Natural killer cell (primary cell): ENCODE measurements around the gene NANS. TPM values are rescaled to one million over a fixed set of nuclear protein-coding genes. Genes with fewer than 3 reads are reported as not detected.

Experiments
- ATAC-seq, 3 donors: fragments of 150-1000 bp in 2 of 3; fragments of 200-7000 bp in 1 of 3; cut with Tn5 transposase; 1 replicate in 1 of 3; 2 replicates in 2 of 3; pipeline ENCODE4 v1.10.0; 2021; ENCODE audit warnings: mild to moderate bottlenecking in 2 of 3, moderate library complexity in 2 of 3
- DNase-seq, 2 donors: peaks; one replicate each; pipeline versions ENCODE4 v3.0.0 to v3.0.0-alpha.2; 2013 to 2021; ENCODE audit warnings: mixed read lengths in 1 of 2
- H3K27ac ChIP-seq: one replicate; pipeline ENCODE4 v1.5.1; 2013; ENCODE audit warnings: mild to moderate bottlenecking, low read length
- H3K27me3 ChIP-seq: one replicate; pipeline ENCODE4 v1.6.1; 2013; ENCODE audit warnings: low read length; ENCODE audit not compliant: control insufficient read depth, insufficient read depth
- H3K36me3 ChIP-seq: one replicate; pipeline ENCODE4 v1.6.1; 2013; ENCODE audit warnings: low read length; ENCODE audit not compliant: control insufficient read depth, insufficient read depth
- H3K4me1 ChIP-seq: one replicate; pipeline ENCODE4 v1.6.1; 2013; ENCODE audit warnings: low read length; ENCODE audit not compliant: control insufficient read depth, insufficient read depth
- H3K4me3 ChIP-seq: one replicate; pipeline ENCODE4 v1.5.1; 2013; ENCODE audit warnings: low read length
- H3K9me3 ChIP-seq: one replicate; pipeline ENCODE4 v1.6.1; 2013; ENCODE audit warnings: low read length; ENCODE audit not compliant: control insufficient read depth, insufficient read depth
- H3K27ac Mint-ChIP-seq, 2 donors: one replicate each; pipeline ENCODE4 v1.8.0; 2022; ENCODE audit warnings: mild to moderate bottlenecking in 2 of 2, mixed read lengths in 2 of 2, moderate library complexity in 1 of 2
- H3K27me3 Mint-ChIP-seq, 2 donors: one replicate each; pipeline ENCODE4 v1.8.0; 2022; ENCODE audit warnings: low read depth in 2 of 2, mixed read lengths in 2 of 2
- H3K36me3 Mint-ChIP-seq: one replicate; pipeline ENCODE4 v1.8.0; 2022; ENCODE audit warnings: mixed read lengths
- H3K4me1 Mint-ChIP-seq, 2 donors: one replicate each; pipeline ENCODE4 v1.8.0; 2022; ENCODE audit warnings: mixed read lengths in 2 of 2
- H3K4me3 Mint-ChIP-seq: one replicate; pipeline ENCODE4 v1.8.0; 2022; ENCODE audit warnings: mild to moderate bottlenecking, moderate library complexity, mixed read lengths
- H3K9me3 Mint-ChIP-seq, 2 donors: one replicate each; pipeline ENCODE4 v1.8.0; 2022; ENCODE audit warnings: mixed read lengths in 2 of 2
- WGBS: methylation state at CpG from one replicate; pipeline ENCODE4 v1.1.7; 2013; ENCODE audit warnings: missing lambda C conversion rate; ENCODE audit not compliant: insufficient coverage; 5-methylcytosine and 5-hydroxymethylcytosine counted together
- intact Hi-C: fragments of 100-400 bp; cut with micrococcal nuclease; formaldehyde crosslinking; loops from one replicate; pipeline ENCODE4 v1.14.2; 2022
- total RNA-seq, 4 donors: library from RNA; stranded (reverse); fragments of 120-200 nt in 1 of 4; gene quantifications; one replicate each; pipeline versions ENCODE4 v1.2.3 to v1.2.4, GENCODE V29; 2013 to 2022
- TF ChIP-seq, protein P1 (sequence below): fragments of 200-600 bp; IDR thresholded peaks from one replicate; pipeline ENCODE4 v1.8.0; 2022; ENCODE audit warnings: antibody characterized with exemption

The NANS gene
- 10 to 100 TPM; 30.7 to 36.8 (median 34.1) TPM for total RNA-seq
- 24.5 TPM for total RNA-seq (2013)

GRCh38 chr9:98056269-98057137 lies at the start of gene NANS:
Gene NANS, plus strand, starts transcription at chr9:98056732. Its CDS starts 77 bp downstream, at chr9:98056809.
- intact Hi-C loops: loop anchor here (1.0 to 2.0 kb wide), 2 partner anchors 73 to 134 kb away; partner anchors contain the start of genes ANP32B and TRMO
- peaks cover 15% of the 10 kb centered on the region for H3K4me1 ChIP-seq
- H3K9me3 ChIP-seq: no peaks in the 10 kb centered on the region
- DNase-seq (peak; percentile 90 to 93), ATAC-seq (peak; percentile 97 to 99 (median 98))
- H3K27me3 ChIP-seq: no peaks in the 10 kb centered on the region
- no peaks in the 10 kb centered on the region for H3K36me3 Mint-ChIP-seq
- TF ChIP-seq, protein P1, sequence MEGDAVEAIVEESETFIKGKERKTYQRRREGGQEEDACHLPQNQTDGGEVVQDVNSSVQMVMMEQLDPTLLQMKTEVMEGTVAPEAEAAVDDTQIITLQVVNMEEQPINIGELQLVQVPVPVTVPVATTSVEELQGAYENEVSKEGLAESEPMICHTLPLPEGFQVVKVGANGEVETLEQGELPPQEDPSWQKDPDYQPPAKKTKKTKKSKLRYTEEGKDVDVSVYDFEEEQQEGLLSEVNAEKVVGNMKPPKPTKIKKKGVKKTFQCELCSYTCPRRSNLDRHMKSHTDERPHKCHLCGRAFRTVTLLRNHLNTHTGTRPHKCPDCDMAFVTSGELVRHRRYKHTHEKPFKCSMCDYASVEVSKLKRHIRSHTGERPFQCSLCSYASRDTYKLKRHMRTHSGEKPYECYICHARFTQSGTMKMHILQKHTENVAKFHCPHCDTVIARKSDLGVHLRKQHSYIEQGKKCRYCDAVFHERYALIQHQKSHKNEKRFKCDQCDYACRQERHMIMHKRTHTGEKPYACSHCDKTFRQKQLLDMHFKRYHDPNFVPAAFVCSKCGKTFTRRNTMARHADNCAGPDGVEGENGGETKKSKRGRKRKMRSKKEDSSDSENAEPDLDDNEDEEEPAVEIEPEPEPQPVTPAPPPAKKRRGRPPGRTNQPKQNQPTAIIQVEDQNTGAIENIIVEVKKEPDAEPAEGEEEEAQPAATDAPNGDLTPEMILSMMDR: no peak
- H3K27ac Mint-ChIP-seq: peak within 1 kb of the TSS; percentile 93 to 95
- peaks cover 14 to 18% of the 10 kb centered on the region in 2 donors for H3K4me1 Mint-ChIP-seq
- peak within 1 kb of the TSS; percentile 79 for H3K27ac ChIP-seq
- under 1% methylated on average over 80 of the region's 80 CpGs for WGBS
- no peaks in the 10 kb centered on the region for H3K27me3 Mint-ChIP-seq
- no peaks in the 10 kb centered on the region for H3K9me3 Mint-ChIP-seq
- H3K36me3 ChIP-seq: peaks cover 2% of the 10 kb centered on the region
- H3K4me3 ChIP-seq: peak within 1 kb of the TSS; percentile 60
- peak within 1 kb of the TSS; percentile 98 for H3K4me3 Mint-ChIP-seq

DNA sequence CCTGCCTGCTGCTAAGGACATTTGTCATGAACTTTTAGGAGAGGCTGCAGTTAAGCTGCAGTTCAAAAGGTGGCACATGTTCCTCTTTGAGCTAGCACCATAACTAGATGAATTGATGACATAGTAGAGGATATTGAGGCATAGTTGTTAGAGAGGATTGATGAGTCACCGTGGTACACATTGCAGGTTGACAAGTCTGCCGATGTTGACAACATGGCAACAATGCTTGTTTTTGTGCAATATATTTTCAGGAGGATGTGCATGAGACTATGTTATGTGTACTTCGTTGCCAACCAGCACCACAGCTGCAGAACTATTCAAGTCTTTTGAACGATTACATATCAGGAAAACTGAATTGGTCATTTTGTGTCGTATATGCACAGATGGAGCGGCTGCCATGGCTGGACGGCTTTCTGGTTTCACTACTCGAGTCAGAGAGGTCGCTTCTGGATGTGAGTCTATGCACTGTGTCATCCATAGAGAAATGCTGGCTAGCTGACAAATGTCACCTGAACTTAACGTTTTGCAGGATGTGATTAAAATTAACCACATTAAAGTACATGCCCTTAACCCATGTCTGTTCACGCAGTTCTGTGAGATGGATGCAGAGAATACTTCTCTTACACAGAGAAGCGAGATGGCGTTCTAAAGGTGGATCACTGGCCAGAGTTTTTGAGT lies 49.1 kb upstream of the NANS start:
- no peaks in the 10 kb centered on the region for H3K27me3 Mint-ChIP-seq
- peak in 1 of 3 donors; percentile 46 for ATAC-seq
- peaks cover 5% of the 10 kb centered on the region for H3K4me1 ChIP-seq
- H3K36me3 Mint-ChIP-seq: peaks cover 29% of the 10 kb centered on the region
- no peak overlapping the region for H3K4me3 ChIP-seq
- DNase-seq: no peak
- H3K27me3 ChIP-seq: no peaks in the 10 kb centered on the region
- no peak overlapping the region for H3K4me3 Mint-ChIP-seq
- TF ChIP-seq, protein P1: no peak
- intact Hi-C loops: no loop called here
- no peak overlapping the region for H3K27ac ChIP-seq
- H3K27ac Mint-ChIP-seq: no peak overlapping the region
- no peaks in the 10 kb centered on the region for H3K9me3 ChIP-seq
- peaks cover 66% of the 10 kb centered on the region for H3K36me3 ChIP-seq
- H3K9me3 Mint-ChIP-seq: no peaks in the 10 kb centered on the region
- WGBS: 83% methylated on average over 13 of the region's 13 CpGs
- peaks cover 13 to 25% of the 10 kb centered on the region in 2 donors for H3K4me1 Mint-ChIP-seq

- Histone ChIP-seq H3K36me3 (peaks cover 76% of the 10 kb centered on the region), H3K4me3 (no peak overlapping the region), H3K27me3 (no peaks in the 10 kb centered on the region), H3K27ac (no peak overlapping the region), H3K9me3 (no peaks in the 10 kb centered on the region), H3K4me1 (peaks cover 5% of the 10 kb centered on the region)
- no peak overlapping the region for H3K4me3 Mint-ChIP-seq
- H3K27me3 Mint-ChIP-seq: no peaks in the 10 kb centered on the region
- 92% methylated on average over 2 of the region's 3 CpGs for WGBS
- no peaks in the 10 kb centered on the region for H3K9me3 Mint-ChIP-seq
- H3K36me3 Mint-ChIP-seq: peaks cover 31% of the 10 kb centered on the region
- no peak overlapping the region for H3K27ac Mint-ChIP-seq
- no peak for ATAC-seq
- intact Hi-C loops: no loop called here
- H3K4me1 Mint-ChIP-seq: peaks cover 13 to 25% of the 10 kb centered on the region in 2 donors
- TF ChIP-seq, protein P1: no peak
- DNase-seq: no peak
These were observed 47.8 kb upstream of the NANS start for GRCh38 chr9:98008764-98009163.
